Measurements from ENCODE around the gene XPNPEP1.

Gene XPNPEP1

DNA sequence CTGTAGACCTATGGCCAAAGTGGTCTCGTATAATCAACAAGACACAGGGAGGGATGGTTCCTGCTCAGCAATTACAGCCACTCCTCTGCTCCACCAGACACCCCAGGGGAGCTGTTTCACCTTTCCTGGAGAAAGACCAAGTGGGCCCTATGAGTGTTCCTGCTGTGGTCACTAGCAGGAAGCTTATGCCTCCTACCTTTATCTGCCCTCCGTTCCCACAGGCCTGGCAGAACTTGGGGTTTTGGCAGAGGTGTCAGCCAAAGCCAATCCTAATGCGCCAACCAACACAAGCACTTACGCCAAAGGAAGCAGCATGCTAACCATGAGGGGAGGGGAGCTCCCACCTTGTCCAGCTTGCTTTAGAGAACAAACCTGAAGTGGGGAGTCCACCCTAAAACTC is 31.2 kb downstream of the XPNPEP1 start:
- DNase-seq, result no peak

DNA sequence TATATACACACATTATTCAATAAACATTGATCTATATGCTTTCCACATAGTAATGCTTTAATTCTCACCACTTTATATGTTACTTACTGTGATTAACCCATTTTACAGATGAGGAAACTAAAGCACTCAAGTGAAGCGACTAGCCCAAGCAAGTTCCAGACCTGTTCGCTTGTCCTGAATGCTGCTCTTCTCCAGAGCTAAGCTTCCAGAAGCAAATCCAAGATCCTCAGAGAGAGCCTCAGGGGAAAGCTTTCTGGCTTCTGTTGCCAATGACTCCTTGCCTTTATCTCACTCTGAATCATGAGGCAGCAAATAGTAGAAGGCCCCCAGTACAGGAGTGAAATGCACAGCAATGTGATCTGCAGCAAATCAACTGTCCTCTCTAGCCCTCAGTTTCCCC is 32.2 kb downstream of the XPNPEP1 start:
- no peak for DNase-seq

DNA sequence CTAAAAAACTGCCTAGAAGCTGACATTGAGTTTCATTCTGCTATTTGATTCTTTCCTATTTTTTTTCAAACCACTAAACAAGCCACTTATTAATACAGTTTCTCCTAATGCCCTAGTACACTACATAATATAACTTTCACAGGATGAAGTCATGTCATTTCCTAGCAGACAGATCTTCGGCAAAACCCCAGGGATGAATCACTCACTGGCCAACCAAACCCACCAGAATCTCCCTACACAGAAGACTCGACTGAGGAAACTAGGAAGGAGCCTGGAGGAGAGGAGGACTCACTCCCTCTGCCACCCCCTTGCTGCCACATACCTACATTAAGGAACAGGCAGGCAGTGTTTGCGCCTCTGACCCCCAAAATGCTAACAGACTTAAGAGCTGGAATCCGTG is 33.4 kb downstream of the XPNPEP1 start:
- no peak for DNase-seq

DNA sequence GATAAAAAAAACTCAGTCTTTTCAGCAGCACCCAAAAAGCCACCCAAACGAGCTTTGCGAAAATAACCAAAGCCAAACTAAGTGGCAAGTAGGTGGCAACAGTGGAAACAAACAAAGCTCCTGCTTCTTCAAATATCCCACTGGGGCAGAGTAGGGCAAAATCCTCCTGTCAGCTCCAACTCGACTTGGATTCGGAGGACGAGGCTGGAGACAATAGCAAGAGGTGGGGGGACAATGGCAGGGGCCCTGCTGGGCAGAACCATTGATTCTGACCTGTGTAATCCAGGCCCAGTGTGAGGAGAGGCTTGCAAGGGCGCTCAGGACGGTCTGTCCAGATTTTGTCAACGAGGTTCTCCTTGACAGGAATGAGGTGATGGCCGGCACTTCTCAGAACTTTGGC is 35.5 kb downstream of the XPNPEP1 start:
- DNase-seq, result no peak

DNA sequence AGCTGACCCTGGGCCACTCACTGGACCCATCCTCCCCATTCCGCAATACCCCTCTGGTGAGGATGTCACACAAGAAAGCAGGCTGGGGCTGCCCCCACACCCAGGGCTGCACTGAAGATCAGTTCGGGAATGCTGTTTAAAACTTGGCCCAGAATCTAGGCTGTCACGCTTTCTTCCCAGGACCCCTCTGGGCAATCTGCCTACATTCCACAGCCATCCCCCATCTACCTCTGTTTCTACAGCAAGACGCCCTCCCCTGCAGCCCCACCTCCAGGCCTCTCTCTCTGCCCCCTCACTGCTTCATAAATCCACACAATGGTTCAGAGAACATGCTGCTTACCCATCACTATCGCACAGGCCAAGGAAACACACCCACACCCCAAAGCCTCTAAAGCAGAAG is 36.1 kb downstream of the XPNPEP1 start:
- no peak for DNase-seq

DNA sequence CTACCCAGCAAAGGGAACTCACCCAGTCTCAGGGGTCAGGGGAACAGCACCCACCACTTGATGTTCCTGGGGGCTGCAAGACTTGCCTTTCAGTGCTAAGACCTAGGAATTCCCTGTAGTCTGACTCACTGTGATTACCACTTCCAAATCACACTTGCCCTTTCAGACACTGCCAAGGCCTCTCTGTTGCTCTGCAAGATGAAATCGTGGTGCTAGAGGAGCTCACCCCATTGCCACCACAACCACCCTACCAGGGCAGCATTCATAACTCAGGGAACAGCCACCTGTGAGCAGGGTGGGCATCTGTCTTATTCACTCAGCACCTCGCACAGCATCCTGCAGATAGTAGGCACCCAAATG is 36.5 kb downstream of the XPNPEP1 start:
- no peak for DNase-seq

DNA sequence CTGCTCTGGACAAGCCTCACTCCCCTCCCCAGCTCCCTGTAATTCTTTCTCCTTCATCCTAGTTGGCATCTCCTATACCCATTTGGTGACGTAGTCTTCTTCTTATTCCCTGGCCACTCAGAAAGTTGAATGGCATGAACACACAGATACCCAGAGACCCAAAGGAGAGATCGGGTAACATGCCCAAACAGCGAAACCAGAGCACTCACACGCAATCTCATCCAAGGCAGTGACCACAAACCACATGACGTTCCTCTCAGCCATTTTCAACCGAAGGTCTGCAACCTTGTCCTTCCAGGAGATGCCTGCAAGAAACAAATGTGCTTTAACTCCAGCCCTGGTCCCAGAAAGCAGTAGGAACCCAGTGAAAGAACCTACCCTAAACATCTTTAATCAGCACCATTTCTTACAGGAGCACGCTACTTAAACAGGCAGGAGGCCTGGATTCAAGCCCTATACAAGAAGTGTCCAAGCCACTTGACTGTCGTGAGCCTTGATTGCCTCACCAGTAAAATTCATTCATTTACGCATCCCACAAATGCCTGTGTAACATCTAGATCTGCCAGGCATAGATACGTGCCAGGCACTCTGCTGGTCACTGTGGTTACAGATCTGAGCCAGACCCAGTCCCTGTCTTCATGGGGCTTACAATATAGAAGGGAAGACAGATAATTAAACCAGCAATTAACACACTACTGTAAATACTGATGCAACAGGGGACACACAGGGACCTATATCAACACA is 37.1 kb downstream of the XPNPEP1 start:
- no peak for DNase-seq

DNA sequence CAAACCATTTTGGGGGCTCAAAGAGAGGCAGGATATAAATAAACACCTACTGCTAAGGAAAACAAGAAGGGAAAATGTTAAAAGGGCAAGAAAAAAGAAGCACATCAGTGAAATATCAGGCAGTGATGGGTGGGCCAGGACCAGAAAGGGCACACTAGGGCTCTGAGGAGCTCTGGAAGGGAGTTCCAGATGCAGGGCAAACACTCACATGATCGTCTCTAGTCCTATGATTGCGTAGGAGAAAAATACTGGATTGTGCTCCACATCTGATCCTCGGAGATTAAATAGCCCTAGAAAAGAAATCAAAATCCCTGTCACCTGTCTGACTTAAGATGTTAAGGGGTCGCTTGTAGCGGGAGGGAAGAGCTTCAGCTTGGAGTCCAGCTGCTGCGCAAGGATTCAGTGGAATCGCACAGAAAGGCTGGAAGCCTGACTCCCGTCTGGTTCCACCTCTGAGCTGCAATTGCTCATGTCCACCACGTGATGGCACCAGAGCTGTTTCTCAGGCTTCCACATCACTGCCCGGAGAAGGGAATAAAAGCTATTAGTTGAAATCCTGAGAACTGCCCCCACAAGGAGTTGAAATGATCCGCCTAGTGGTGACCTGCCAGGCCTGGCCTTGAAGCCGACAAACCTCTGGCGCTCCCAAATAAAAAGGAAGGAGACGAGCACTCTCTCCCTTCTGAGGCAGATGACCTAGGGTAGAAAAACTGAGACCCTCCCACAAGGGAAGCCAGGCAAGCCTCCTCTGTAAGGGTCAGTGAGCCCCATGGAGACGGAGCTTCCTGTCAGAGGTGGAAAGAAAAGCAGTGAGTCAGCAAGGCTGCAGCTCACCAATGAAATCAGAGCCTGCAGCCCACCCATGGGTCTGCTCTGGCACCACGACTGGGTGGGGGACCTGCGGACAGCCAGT is 39.2 kb downstream of the XPNPEP1 start:
- DNase-seq, result peak; percentile 91

DNA sequence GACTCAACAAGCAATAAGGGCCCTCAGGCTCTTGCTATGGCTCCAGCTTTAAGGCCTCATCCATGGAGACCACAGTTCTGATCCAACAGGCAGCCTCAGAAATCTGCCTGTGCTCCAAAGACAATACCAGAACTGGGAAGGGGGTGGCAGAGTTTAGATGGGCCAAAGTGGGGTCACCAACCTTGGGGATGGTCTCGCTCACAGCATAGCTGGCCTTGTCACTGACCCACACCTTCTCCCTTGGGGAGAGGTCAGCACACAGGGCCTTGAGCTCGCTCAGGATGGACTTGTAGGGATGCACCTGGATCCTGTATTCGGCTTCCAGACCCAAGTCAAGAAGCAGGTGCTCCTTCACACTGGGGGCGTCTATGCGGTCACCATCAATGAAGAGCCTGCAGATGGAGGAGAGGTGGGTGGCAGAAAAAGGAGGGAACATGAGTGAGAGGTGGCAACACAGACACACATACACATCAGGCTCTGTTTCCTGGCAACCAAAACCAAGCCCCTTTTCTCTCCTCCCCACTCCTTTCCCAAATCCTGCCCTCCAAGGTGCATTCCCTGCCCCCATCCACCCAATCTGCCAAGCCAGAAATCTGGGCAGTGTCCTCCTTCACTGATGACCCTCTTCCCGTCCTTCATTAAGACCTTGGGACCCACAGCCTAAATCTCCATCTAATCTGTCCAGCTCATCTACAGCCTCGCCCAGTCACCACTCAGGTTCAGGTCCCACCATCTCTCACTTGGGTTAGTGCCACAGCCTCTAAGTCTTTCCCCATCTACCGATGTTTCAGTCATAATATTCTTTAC is 40.9 kb downstream of the XPNPEP1 start:
- DNase-seq, result no peak

DNA sequence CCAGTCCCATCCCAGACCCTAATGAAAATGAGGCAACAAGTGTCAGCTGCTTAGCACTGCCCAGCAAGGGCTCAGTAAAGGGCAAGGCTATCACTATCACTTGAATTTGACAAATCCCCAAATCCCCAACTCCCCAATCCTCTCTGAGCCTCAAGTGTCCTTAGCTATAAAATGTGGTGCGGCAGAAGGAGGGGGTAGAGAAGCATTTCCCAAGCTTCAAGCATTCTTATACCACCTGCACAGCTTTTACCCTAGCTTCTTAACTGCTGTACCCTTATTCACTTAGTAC is 41.6 kb downstream of the XPNPEP1 start:
- no peak for DNase-seq

DNA sequence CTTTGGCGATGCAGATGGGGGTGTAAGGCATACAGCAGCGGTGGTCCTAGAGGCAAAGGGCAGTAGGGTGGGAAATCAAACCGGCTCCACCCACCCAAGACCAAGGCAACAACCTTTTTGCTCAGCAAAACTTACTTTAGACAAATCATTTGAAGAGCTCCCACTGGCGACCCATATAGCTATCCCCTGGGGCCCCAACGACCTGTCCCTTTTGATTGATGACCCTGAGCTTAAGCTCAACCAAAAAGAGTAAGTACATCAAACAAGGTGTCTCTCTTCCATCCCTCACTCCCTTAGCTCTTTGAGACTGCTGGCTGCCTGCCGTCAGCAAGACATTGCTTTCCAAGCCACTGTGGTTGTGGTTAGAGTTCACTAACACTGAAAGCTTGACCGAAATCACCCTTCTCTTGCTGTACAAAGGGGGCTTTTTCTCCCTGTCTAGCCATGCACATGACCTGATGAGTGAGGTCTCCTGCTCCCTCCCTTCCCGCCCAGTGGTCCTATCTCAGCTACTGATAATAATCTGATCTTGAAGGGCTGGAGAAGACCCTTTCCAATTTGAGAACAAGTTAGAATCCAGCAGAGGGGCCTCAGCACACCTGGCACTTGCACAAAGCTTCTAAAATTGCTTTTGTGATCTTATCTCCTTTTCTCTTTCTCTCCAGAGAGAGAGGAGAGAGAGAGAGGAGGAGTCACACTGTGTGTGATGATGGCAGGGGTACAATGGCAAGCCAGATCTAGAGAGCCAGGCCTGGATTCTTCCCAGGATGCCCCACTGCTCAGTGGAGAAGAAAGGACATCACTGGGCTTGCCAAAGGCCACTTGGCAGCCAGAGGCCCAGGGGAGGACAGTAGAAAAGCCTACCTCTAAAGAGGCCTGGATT is 42.2 kb downstream of the XPNPEP1 start:
- DNase-seq, result no peak

DNA sequence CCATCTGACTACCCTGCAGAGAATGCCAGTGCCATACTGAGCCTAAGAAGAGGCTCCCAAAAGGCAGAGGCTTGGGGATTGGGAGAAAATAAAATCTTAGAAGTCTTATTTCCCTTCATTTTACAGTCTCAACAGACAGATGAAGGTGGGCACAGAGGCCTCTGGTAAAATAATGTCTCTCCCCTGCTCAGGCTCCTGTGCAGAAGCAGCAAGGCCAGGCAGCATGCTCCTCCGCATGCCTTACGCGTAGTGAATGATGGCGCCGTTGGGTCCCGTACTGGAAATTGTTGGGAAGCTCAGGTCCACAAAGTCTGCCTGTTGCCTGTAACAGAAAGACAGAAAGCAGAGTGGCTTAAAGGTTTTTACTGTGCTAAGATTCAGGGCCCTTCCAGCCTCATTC is 45.8 kb downstream of the XPNPEP1 start:
- DNase-seq, result no peak

DNA sequence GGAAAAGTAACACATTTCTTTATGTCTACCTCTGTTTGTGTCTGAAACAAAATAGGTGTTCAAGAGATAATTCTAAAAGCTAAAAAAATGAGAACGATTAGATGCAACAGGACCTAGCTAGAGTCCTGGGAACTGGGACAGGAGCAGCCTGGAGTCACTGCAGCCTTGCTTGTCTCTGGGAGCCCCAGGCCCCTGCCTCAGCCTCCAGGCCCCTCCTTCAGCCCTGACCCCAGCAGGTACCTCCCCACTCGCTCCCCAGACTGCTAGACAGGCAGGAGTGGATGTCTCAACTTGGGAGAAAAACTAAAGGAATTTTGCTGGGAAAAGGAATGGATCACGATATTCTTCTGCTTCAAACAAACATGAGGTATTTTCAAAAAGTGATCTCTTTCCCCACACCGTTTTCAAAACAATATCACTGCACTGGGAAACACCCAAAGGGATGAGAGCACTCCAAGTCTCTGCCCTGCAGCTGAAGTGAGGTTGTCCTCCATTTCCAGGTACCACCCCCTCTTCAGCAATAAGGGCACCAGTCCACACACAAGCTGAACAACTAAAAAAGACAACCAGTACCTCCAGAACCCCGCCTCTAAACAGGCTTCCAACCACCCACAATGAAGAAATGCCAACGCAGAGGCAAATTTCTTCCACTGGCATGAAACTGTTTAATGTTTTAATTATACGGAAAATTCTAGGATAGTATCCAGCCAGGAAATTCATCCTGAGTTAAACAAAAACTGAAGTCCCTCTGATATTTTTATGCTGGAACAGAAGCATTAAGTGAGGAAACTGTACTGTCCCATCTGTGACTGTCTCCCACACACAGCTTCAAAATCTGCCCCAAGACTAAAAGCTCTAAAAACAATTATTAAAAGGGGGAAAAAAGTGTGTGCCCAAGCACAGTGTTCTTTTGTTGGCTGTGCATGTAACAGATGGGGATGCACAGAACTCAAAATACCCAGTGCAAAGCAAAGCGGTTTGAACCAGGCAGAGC is 47.2 kb downstream of the XPNPEP1 start:
- no peak for DNase-seq

DNA sequence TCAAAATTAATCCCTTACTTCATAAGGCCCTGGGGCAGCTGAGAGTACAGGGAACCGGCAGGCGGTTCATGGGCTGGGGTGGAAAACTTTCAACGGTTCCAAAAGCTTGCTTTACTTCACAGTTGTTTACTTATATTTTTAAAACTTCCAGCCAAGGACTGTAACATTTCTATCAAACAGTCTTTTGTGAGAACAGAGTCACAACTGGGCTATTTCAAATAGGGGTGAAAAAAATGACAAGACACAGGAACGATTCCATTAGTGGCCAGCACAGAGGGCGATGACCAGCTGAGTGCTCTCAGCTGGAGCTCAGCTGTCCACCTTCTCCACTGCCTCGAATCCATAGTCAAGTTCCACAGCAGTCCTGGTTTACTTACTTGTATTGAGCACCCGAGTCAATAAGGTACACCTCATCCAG is 48.2 kb downstream of the XPNPEP1 start:
- DNase-seq, result no peak

DNA sequence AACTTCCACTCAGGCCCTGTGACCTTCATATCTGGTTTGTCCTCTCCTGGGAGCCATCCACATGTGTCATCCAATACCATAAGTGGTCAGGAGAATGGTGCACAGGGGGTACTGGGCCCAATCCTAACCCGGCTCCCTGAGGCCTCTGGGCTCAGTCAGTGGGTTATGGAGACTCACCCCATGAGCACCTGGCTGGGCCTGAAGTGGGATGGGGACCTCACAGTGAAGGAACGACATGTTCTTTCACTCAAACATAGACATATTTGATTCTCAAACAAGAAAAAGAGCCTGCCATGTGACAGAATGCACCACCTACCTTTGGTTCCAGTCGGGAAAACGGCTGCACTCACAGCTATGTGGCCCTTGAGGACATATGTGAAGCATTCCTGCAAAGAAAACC is 51.8 kb downstream of the XPNPEP1 start:
- DNase-seq, result no peak

DNA sequence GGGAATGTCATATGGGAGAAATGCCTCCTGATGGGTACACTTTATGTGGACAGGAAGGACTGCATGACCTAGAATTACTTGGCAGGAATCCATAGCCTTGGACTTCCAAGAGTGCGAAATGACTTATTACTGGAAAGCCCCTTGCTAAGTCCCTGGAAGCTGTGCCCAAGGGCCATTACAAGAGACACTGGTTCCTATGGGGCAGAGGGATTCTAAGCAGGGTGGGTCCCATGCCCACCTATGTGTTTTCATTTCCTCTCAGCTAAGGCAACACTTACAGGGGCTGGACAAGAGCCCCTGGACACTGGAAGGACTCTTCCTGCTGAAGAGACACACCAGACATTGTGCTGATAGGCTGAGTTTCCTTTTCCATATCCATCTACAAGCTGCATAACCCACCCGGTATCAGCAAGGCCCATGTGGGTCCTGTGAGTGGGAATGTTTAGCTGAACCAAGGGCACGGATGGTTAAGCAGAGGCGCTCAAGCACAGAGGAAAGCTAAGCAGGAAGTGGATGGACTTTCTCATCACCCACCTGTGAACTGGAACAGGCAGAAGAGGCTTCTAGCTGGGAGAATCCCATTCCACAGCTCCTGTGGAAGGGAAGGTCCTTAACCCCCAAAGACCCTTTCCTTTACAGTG is 56.2 kb downstream of the XPNPEP1 start:
- DNase-seq, result no peak

DNA sequence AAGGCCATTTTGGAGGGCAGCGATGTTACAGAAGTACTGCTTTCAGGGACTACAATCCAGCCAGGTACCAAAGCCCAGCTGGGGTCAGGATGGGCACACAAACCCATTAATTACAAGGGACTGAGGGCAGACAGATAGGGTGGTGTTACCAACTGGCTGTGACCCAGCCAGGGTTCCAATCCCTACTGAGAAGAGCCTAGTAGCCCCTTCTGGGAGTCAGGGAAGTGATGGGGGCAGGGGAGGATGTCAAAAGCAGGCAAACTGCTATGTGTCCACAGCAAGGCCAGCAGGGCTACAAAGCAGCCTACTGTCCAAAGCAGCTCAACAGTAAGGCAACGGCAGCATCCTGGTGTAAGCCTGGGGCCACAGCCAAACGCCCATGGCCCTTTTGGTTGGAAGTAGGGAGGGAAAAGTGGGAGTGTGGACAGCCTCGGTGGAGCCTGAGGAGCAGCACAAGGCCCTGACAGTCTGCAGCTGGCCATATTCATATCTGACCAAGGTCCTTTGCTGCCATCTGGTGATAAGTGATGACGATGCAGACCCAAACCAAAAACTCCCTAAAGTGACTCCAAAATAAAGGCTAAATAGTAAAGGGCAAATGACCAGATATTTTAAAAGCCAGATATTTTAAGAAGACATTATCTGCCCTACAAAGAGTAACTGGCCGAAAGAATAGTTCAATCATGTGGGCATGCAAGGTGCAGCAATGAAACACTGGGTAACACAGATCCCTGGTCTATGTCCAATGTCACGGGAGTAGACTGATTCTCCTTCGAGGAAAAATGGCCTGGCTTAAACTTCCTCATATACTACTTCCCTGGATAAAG is 56.9 kb downstream of the XPNPEP1 start:
- DNase-seq, result peak; percentile 43

DNA sequence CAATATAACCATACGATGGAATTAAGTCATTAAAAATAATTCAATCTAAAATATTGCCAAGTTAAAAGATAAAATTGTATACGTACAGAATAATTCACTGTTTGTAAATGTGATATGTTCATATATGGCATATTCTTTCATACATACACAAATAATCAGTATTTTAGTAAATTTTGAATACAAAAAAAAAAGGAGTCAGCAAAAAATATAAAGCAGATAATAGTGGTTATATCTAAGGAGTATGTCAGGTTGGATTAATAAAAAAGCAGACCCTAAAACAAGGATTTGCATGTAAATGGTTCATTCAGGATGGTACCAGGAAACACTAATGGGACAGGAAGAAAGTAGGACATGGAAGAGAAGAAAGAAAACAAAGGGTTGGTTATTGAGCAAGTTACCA is 59.5 kb downstream of the XPNPEP1 start:
- DNase-seq, result no peak

DNA sequence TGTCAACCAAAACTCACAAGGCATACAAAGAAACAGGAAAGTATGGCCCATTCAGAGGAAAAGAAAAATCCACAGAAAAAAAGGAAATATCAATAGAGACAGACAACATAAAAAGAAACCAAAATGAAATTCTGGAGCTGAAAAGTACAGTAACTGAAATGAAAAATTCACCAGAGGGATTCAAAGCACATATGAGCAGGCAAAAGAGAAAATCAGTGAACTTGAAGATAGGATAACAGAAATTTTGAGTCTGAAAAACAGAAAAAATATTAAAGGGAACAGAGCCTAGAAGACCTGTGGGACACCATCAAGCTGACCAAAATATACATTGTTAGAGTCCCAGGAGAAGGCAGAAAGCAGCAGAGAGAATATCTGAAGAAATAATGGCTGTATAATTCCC is 60.6 kb downstream of the XPNPEP1 start:
- DNase-seq, result no peak

DNA sequence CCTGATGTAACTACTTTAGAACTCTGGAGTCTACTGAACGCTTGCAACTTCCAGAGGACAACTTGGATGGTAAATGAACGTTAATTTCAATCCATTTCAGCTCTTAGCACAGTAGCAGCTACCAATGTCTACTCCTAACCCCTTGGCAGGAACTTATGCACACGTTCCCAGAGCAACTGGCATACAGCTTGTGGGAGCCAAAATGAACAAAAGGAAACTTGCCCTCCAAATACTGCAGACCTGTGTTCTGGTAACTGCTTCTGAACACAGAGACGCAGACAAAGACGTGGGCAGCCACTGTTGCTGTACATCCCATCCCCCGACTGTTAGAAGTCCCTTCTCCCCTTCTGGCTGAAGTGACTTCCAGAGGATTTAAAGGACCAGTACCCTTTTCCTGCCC is 61.3 kb downstream of the XPNPEP1 start:
- no peak for DNase-seq
